22Rv1 (cell line): ENCODE results near the gene MYG1.
"Not testable (repeated sequence)": the region's sequence is repeated elsewhere in the genome, so short reads cannot be mapped to it uniquely, and the experiment has no call there.

Experiments used
- H3K27ac ChIP-seq: fragments of 450-650 bp; 2 replicates; pipeline ENCODE4 v1.5.1; 2017
- ZFX ChIP-seq: fragments of 450-650 bp; IDR thresholded peaks from 2 replicates; pipeline ENCODE4 v1.6.1; 2017; ENCODE audit warnings: antibody characterized with exemption, borderline replicate concordance
- TF ChIP-seq, protein P1 (sequence below): fragments of 450-650 bp; IDR thresholded peaks from 2 replicates; pipeline ENCODE4 v1.5.1; 2017; ENCODE audit warnings: mild to moderate bottlenecking

MYG1 gene

DNA sequence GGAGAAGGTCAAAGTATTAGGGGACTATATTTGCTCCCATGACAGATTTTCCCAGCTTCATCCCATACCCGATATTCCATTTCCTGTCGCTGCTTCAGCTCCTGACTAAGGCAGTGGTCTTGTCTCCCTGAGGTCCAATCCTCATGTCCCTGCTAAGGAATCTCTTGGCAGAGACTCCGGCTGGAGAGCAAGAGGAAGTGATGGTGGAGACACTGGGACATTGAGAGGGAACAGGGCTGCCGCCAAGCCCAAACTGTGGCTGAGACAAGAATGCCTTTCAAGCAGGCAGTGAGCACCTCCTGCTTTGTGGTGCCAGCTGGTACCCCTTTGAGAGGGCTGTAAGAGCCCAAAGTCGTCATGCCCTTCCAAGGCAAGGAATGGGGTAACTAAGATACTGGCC lies 31.2 kb downstream of the MYG1 start:
- no peak overlapping the region for H3K27ac ChIP-seq
- no peak for TF ChIP-seq ZFX
- TF ChIP-seq, protein P1, sequence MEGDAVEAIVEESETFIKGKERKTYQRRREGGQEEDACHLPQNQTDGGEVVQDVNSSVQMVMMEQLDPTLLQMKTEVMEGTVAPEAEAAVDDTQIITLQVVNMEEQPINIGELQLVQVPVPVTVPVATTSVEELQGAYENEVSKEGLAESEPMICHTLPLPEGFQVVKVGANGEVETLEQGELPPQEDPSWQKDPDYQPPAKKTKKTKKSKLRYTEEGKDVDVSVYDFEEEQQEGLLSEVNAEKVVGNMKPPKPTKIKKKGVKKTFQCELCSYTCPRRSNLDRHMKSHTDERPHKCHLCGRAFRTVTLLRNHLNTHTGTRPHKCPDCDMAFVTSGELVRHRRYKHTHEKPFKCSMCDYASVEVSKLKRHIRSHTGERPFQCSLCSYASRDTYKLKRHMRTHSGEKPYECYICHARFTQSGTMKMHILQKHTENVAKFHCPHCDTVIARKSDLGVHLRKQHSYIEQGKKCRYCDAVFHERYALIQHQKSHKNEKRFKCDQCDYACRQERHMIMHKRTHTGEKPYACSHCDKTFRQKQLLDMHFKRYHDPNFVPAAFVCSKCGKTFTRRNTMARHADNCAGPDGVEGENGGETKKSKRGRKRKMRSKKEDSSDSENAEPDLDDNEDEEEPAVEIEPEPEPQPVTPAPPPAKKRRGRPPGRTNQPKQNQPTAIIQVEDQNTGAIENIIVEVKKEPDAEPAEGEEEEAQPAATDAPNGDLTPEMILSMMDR = no peak

DNA sequence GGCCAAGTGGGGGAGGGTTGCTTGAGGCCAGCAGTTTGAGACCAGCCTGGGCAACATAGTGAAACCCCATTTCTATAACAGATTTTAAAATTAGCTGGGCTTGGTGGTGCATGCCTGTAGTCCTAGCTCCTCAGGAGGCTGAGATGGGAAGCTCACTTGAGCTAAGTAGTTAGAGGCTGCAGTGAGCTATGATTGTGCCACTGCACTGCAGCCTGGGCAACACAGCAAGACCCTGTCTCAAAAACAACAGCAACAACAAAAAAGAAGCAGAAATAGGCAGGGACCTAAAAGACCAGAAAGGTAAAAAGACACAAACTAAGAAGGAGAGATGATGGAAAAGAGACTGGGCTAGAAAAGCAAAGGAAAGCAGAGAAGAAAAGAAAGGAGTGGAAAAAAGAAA lies 32.8 kb downstream of the MYG1 start:
- not testable (repeated sequence) for H3K27ac ChIP-seq

DNA sequence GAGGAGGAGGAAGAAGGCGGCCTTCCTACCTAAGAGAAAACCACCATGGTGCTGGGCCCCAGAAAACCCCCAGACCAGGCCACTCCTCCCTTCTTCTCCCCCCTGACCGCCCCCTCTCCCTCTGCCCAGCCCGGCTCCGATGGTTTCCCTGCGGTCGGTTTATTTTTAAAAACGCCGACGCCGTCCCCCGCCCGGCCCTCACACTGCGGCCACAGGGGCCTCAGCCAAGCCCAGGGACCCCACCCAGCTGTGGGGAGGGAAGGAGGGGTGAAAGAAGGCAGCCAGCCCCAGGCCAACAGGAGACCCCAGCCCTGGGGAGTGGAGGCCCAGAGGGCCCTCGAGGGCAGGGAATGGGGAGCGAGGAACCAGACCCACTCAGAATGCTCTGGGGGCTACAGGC lies 33.2 kb downstream of the MYG1 start:
- H3K27ac ChIP-seq = no peak overlapping the region
- no peak for TF ChIP-seq ZFX
- TF ChIP-seq, protein P1 = no peak

DNA sequence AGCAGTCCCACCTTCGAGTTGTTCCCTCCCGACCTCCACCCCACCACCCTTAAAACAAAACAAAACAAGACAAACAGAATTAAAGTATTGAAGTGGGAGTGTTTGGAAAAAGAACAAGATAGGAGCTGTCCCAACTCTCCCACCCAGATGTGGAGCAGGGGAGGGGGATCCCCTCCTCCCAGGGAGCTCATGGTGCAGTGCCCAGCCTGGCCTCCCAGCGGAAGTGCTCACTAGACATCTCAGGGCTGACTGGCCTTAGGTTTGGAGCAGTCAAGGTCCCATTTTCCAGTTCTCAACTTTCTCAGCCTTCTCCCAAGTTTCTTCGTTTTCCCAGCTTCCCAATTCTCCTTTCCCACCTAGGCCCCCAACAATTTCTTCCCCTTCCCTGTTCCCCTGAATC lies 33.8 kb downstream of the MYG1 start:
- TF ChIP-seq, protein P1 = no peak
- TF ChIP-seq ZFX = no peak
- H3K27ac ChIP-seq = no peak overlapping the region

DNA sequence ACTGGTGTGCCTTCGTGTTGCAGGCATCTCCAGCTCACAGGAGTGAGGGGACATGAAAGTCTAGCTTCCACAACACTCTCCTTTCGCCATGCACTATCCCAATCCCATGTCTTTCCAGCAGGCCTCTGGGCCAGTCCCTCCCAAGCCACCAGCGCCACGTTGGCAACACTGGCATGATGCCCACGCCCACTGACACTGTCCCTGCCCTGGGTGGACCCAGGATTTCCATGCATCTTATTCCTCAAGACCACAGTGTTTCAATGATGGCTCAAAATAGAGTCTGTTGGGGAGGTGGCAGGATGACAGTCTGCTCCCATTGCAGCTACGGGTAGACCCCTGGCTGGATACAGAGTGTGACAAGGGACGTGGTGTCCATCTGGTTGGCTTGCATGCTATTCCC lies 34.4 kb downstream of the MYG1 start:
- no peak for TF ChIP-seq ZFX
- TF ChIP-seq, protein P1 = no peak
- H3K27ac ChIP-seq = no peak overlapping the region

DNA sequence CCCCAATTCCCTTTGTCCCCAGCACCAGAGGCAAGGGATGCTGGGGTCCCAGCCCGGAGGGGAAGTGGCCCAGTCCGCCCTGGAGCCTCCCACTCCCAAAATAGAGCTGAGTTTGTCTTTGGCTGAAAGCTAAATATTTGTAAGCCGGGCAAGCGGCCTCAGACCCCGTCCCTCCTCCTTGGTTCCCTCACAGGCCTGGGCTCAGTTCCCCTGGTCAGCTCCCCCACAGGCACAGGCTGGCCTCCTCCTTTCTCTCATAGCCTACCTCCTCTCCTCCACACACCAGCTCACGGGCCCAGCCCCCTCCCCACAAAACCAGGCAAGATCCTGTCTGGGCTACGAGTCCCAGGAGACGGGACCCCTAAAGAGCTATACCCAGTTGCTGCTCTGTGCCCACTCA lies 35.3 kb downstream of the MYG1 start:
- no peak for TF ChIP-seq ZFX
- TF ChIP-seq, protein P1 = no peak
- H3K27ac ChIP-seq = no peak overlapping the region

DNA sequence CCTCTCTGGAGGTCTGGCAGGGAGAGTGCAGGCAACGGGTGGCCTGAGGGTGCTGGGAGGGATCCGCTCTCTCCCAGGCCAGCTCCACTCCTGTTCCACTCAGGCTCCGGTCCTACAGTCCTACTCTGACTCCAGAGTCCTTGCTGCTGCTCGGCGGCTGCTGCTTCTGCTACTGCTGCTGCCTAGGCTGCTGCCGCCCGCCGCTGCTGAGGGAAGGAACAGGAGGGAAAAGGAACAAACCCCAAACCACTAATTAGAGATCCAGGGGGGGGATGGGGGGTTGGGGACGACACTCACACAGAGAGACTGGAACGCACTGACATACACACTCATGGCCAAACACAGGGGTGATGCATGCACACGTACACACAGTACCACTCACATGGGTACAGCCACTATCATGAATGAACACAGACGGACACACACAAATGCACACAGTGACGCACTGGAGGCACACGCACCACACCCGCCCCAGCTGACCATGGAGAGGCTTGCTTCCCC lies 36.7 kb downstream of the MYG1 start, which contains the start of gene SP7:
TSS of gene SP7 (minus strand) at position 174 of the 501 bp plus-strand sequence. CDS start 708 bp downstream, outside the sequence.
- no peak within 1 kb of the TSS for H3K27ac ChIP-seq
- no peak for TF ChIP-seq ZFX

DNA sequence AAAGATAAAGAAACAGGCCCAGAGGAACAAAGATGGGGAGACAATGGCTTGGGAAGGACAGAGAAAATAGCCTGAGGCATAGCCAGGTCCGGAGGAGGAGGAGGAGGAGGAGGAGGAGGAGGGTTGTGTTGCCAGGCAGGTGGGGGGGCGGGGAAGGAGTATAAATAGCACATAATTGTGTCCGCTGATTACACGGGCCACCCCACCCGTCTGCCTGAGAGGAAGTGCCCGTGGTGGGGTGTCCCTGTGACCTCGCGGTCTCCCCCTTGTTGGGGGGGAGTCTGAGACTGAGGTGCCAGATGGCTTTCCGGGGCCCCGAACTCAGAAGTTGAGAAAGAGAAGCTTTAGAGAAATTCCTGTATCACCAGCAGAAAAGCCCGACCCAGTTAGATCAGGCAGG lies 38.5 kb downstream of the MYG1 start:
- H3K27ac ChIP-seq = no peak overlapping the region
- no peak for TF ChIP-seq ZFX
- TF ChIP-seq, protein P1 = no peak

DNA sequence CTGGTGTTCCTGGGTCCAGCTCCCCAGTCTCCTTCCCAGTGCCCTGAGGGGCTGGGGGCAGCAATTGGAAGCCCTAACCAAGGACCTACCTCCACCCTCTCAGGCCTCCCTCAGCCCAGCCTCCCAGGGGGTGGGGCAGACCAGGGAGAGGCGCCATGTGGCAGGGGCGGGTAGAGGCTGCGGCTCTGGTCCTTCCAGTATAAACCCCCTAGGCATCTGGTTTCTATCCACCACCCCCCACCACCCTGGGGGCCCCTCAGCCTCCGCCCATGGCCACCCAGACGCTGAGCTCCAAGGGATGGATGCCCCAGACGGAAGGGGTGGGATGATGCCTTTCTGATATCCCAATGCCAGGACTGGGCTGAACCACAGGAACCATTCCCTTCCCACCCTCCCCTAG lies 39.4 kb downstream of the MYG1 start:
- no peak overlapping the region for H3K27ac ChIP-seq
- no peak for TF ChIP-seq ZFX
- TF ChIP-seq, protein P1 = no peak
